K562 (cell line): ENCODE measurements around the gene FUNDC2. TPM values are rescaled to one million over a fixed set of nuclear protein-coding genes. Genes with fewer than 3 reads are reported as not detected.

ENCODE experiments used
- ATAC-seq: fragments of 200-7000 bp; cut with Tn5 transposase; 3 replicates; pipeline ENCODE4 v1.9.1; 2020; ENCODE audit warnings: moderate library complexity
- Bru-seq: library from RNA; stranded (reverse); fragments of 400-500 nt; gene quantifications from one replicate; lab custom pipeline; 2021; lab: Mats Ljungman, UMichigan
- BruChase-seq, 2 experiments: library from RNA; stranded (reverse); fragments of 400-500 nt; gene quantifications; one replicate each; lab custom pipeline; 2021; lab: Mats Ljungman, UMichigan
- BruUV-seq: library from RNA; stranded (reverse); fragments of 400-500 nt; replicated peaks from 2 replicates; lab custom pipeline; 2021; lab: Mats Ljungman, UMichigan
- CTCF ChIA-PET: fragments of 300-600 bp; formaldehyde crosslinking; extraction: SDS; loops from one replicate; lab custom pipeline; 2021; ENCODE audit warnings: low intra/inter-chr PET ratio; lab: Yijun Ruan, JAX
- POLR2A ChIA-PET: fragments of 300-600, 350-650 bp; sonication (Branson Sonifier 250); formaldehyde crosslinking; extraction: SDS; loops from one replicate; lab custom pipeline; 2021; ENCODE audit warnings: antibody characterized with exemption, inconsistent platforms; lab: Yijun Ruan, JAX
- DNase-seq, 4 experiments: peaks; one replicate each; pipeline versions ENCODE4 v3.0.0 to v3.0.0-alpha.2; 2011 to 2018; ENCODE audit warnings: low spot score in 3 of 4, mixed read lengths in 3 of 4; ENCODE audit errors: extremely low read depth in 1 of 4
- FAIRE-seq: peaks from 2 replicates; lab custom pipeline; 2011; peaks lifted over from hg19 to GRCh38; lab: Jason Lieb, UNC
- H2AFZ ChIP-seq: 2 replicates; pipeline ENCODE4 v1.6.0; 2011; ENCODE audit warnings: low read depth, low read length, control low read depth, inconsistent platforms
- H3K27ac ChIP-seq: fragments of 200-600 bp; 3 replicates; pipeline ENCODE4 v1.8.0; 2011; ENCODE audit warnings: low read depth, mild to moderate bottlenecking, control low read depth, inconsistent platforms, low read length, moderate library complexity, mixed read lengths; ENCODE audit errors: extremely low read depth
- H3K27me3 ChIP-seq, 2 experiments: fragments of 300-600 bp in 1 of 2; 2 replicates in 1 of 2; 3 replicates in 1 of 2; pipeline versions ENCODE4 v1.6.0 to v1.8.0; 2011; ENCODE audit warnings: inconsistent platforms in 2 of 2, low read length in 2 of 2, mild to moderate bottlenecking in 1 of 2, mixed read lengths in 1 of 2, moderate library complexity in 1 of 2; ENCODE audit not compliant: control insufficient read depth in 2 of 2, insufficient read depth in 2 of 2
- H3K36me3 ChIP-seq: fragments of 300-600 bp; 3 replicates; pipeline ENCODE4 v1.8.0; 2011; ENCODE audit warnings: mild to moderate bottlenecking, low read length, inconsistent platforms; ENCODE audit not compliant: control insufficient read depth, insufficient read depth
- H3K4me1 ChIP-seq, 2 experiments: fragments of 200-600 bp in 1 of 2; replicated peaks in 1 of 2; 2 replicates in 1 of 2; 3 replicates in 1 of 2; pipeline versions ENCODE4 v1.5.1 to v1.8.0; 2011; ENCODE audit warnings: inconsistent platforms in 2 of 2, low read length in 2 of 2, mild to moderate bottlenecking in 1 of 2, mixed read lengths in 1 of 2, moderate library complexity in 1 of 2; ENCODE audit not compliant: control insufficient read depth in 2 of 2, insufficient read depth in 2 of 2
- H3K4me2 ChIP-seq: 2 replicates; pipeline ENCODE4 v1.6.1; 2011; ENCODE audit warnings: low read length, control low read depth, inconsistent platforms, mixed read lengths; ENCODE audit not compliant: insufficient read depth
- H3K4me3 ChIP-seq: fragments of 200-600 bp; sonication (generic), shearing (Covaris generic); 2 replicates; pipeline ENCODE4 v1.5.1; 2016; ENCODE audit warnings: control low read depth, inconsistent platforms
- H3K79me2 ChIP-seq: fragments of 200-600 bp; 3 replicates; pipeline ENCODE4 v1.8.0; 2011; ENCODE audit warnings: low read length, inconsistent platforms; ENCODE audit not compliant: control insufficient read depth, insufficient read depth
- H3K9ac ChIP-seq, 2 experiments: 2 replicates each; pipeline versions ENCODE4 v1.6.0 to v1.6.1; 2011; ENCODE audit warnings: low read depth in 2 of 2, low read length in 2 of 2, control low read depth in 1 of 2, inconsistent platforms in 1 of 2, mild to moderate bottlenecking in 1 of 2, mixed read lengths in 1 of 2; ENCODE audit not compliant: insufficient read depth in 1 of 2
- H3K9me1 ChIP-seq: one replicate; pipeline ENCODE4 v1.6.0; 2011; ENCODE audit warnings: inconsistent platforms, mild to moderate bottlenecking, low read length, moderate library complexity; ENCODE audit not compliant: control insufficient read depth, insufficient read depth
- H3K9me3 ChIP-seq: replicated peaks from 2 replicates; pipeline ENCODE4 v1.5.1; 2011; ENCODE audit warnings: low read depth, low read length, inconsistent platforms; ENCODE audit not compliant: control insufficient read depth, insufficient read depth
- H4K20me1 ChIP-seq: replicated peaks from 2 replicates; pipeline ENCODE4 v1.6.1; 2011; ENCODE audit warnings: low read length, inconsistent platforms, mixed read lengths; ENCODE audit not compliant: control insufficient read depth, insufficient read depth
- NRF1 ChIP-seq, 2 experiments: fragments of 450-650 bp; IDR thresholded peaks in 1 of 2; conservative IDR thresholded peaks in 1 of 2; 2 replicates each; pipeline ENCODE4 v1.6.1; 2014; ENCODE audit warnings: mild to moderate bottlenecking in 2 of 2
- POLR2A ChIP-seq: fragments of 450-650 bp; conservative IDR thresholded peaks from 2 replicates; pipeline ENCODE4 v1.6.1; 2016
- SRF ChIP-seq, 2 experiments: fragments of 250-450, 450-650 bp in 1 of 2; sonication (Bioruptor Pico) in 1 of 2; sonication (generic) in 1 of 2; formaldehyde crosslinking; IDR thresholded peaks; 2 replicates each; pipeline versions ENCODE4 v1.5.0 to v1.5.1; 2020 to 2022; ENCODE audit warnings: mild to moderate bottlenecking in 1 of 2, missing genetic modification reagents in 1 of 2
- ZFP1 ChIP-seq: fragments of 450-650 bp; formaldehyde crosslinking; IDR thresholded peaks from 2 replicates; pipeline ENCODE4 v1.4.0; 2020; ENCODE audit warnings: mild to moderate bottlenecking, mixed read lengths
- ZNF165 ChIP-seq: fragments of 250-450 bp; sonication (Bioruptor Pico); IDR thresholded peaks from 2 replicates; pipeline ENCODE4 v1.4.0; 2020; ENCODE audit warnings: borderline replicate concordance
- WGBS: fragments of 100-300 bp; shearing (Covaris generic); methylation state at CpG from one replicate; pipeline ENCODE4 v1.1.6; 2016; ENCODE audit warnings: low coverage, mixed read lengths; ENCODE audit not compliant: insufficient coverage; ENCODE audit errors: missing lambda C conversion rate; 5-methylcytosine and 5-hydroxymethylcytosine counted together
- in situ Hi-C: fragments of 300-500 bp; cut with MboI; formaldehyde crosslinking; loops from 4 replicates; pipeline ENCODE4 v1.15.0; 2018; ENCODE audit warnings: inconsistent platforms, mixed read lengths
- intact Hi-C: fragments of 100-400 bp; cut with micrococcal nuclease; formaldehyde crosslinking; loops from 2 replicates; pipeline ENCODE4 v1.14.2; 2022
- long read RNA-seq, 3 experiments: library from polyadenylated mRNA in 2 of 3; library from RNA in 1 of 3; unstranded in 2 of 3; stranded (forward) in 1 of 3; transcript quantifications; one replicate each; pipeline ENCODE4 v2.0.0, GENCODE V29; 2019 to 2022
- polyA minus RNA-seq, 3 experiments: library from RNA; depleted of rRNA, polyadenylated mRNA; stranded (reverse); fragments of >200 nt; gene quantifications; 2 replicates each; pipeline ENCODE4 v1.2.3, GENCODE V29; 2011
- polyA plus RNA-seq, 8 experiments: library from polyadenylated mRNA; depleted of rRNA in 4 of 8; stranded (reverse) in 5 of 8; unstranded in 3 of 8; fragments of >200 nt; fragmentation: Nextera tagmentation in 2 of 8; fragmentation: Illumina TruSeq in 1 of 8; extraction: Ambion mirVana in 2 of 8; extraction: Trizol in 1 of 8; gene quantifications; 2 replicates each; pipeline versions ENCODE4 v1.2.1 to v1.2.3, GENCODE V29; 2011 to 2014; ENCODE audit warnings: inconsistent platforms in 1 of 8, missing spikeins in 1 of 8
- total RNA-seq, 7 experiments: library from RNA; depleted of rRNA in 6 of 7; stranded (reverse); fragments of >200 nt in 6 of 7; fragmentation: Illumina TruSeq in 2 of 7; extraction: Trizol in 2 of 7; gene quantifications; 2 replicates each; pipeline versions ENCODE4 v1.2.1 to v1.2.3, GENCODE V29; 2011 to 2021; ENCODE audit warnings: low replicate concordance in 1 of 7
- TF ChIP-seq, protein P1 (sequence below): sonication (generic); formaldehyde crosslinking; IDR thresholded peaks from 2 replicates; pipeline ENCODE4 v1.8.0; 2022; ENCODE audit warnings: mild to moderate bottlenecking, missing genetic modification reagents
- TF ChIP-seq, protein P2 (sequence below), 2 experiments: fragments of 450-650 bp; conservative IDR thresholded peaks; 2 replicates each; pipeline ENCODE4 v1.6.1; 2017; ENCODE audit warnings: mild to moderate bottlenecking in 2 of 2, moderate library complexity in 2 of 2

Gene FUNDC2, protein sequence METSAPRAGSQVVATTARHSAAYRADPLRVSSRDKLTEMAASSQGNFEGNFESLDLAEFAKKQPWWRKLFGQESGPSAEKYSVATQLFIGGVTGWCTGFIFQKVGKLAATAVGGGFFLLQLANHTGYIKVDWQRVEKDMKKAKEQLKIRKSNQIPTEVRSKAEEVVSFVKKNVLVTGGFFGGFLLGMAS
- 19.4 and 29.9 TPM in 2 replicates for total RNA-seq (2011; cell fraction: chromatin; rRNA removed; ENCODE audit: low replicate concordance)
- 10.5 and 15.9 TPM in 2 replicates for total RNA-seq (2011; cell fraction: nucleolus; rRNA removed)
- 31.0 and 39.1 TPM in 2 replicates for total RNA-seq (2011; cell fraction: nucleoplasm; rRNA removed)
- total RNA-seq (2014; rRNA removed) = 50.3 and 50.6 TPM in 2 replicates
- 123 and 140 TPM in 2 replicates for total RNA-seq (2014; rRNA removed; fragmentation: Illumina TruSeq; extraction: Trizol)
- total RNA-seq (2015; rRNA removed; fragmentation: Illumina TruSeq; extraction: Trizol) = 90.4 and 98.8 TPM in 2 replicates
- 90.2 and 91.2 TPM in 2 replicates for total RNA-seq (2021)
- 235 and 257 TPM in 2 replicates for polyA plus RNA-seq (2011; rRNA removed)
- 140 and 220 TPM in 2 replicates for polyA plus RNA-seq (2011; cell fraction: cytosol; rRNA removed)
- polyA plus RNA-seq (2011; cell fraction: nucleus; rRNA removed) = 60.3 and 105 TPM in 2 replicates
- 96.4 and 113 TPM in 2 replicates for polyA plus RNA-seq (2012)
- polyA plus RNA-seq (2014; fragmentation: Illumina TruSeq; extraction: Trizol) = 143 and 170 TPM in 2 replicates
- 100 to 1,000 TPM; 146 to 185 TPM for polyA plus RNA-seq (2014; fragmentation: Nextera tagmentation; extraction: Ambion mirVana)
- polyA plus RNA-seq (2014; rRNA removed) = 99.2 and 105 TPM in 2 replicates
- 76.3 and 89.3 TPM in 2 replicates for polyA minus RNA-seq (2011; rRNA and poly(A)+ RNA removed)
- 22.1 and 31.3 TPM in 2 replicates for polyA minus RNA-seq (2011; cell fraction: cytosol; rRNA and poly(A)+ RNA removed)
- 14.8 and 25.5 TPM in 2 replicates for polyA minus RNA-seq (2011; cell fraction: nucleus; rRNA and poly(A)+ RNA removed)
- percentile 72 among the genes with signal in this experiment for Bru-seq, nascent RNA
- percentile 73 among the genes with signal in this experiment for BruChase-seq, experiment 1, labeled RNA remaining after a 2-hour chase
- percentile 74 among the genes with signal in this experiment for BruChase-seq, experiment 2, labeled RNA remaining after a 6-hour chase
- long read RNA-seq, experiment 1, full-length matches to known transcripts = 110 of 118 reads
- long read RNA-seq, experiment 1, partial matches to known transcripts = 2 of 118 reads
- long read RNA-seq, experiment 1, other reads (novel, unspliced or antisense) = 6 of 118 reads
- long read RNA-seq, experiment 2, full-length matches to known transcripts = 82 of 131 reads
- long read RNA-seq, experiment 2, partial matches to known transcripts = 27 of 131 reads
- long read RNA-seq, experiment 2, other reads (novel, unspliced or antisense) = 22 of 131 reads
- long read RNA-seq, experiment 3, full-length matches to known transcripts = 137 of 145 reads
- long read RNA-seq, experiment 3, partial matches to known transcripts = 3 of 145 reads
- long read RNA-seq, experiment 3, other reads (novel, unspliced or antisense) = 5 of 145 reads

DNA sequence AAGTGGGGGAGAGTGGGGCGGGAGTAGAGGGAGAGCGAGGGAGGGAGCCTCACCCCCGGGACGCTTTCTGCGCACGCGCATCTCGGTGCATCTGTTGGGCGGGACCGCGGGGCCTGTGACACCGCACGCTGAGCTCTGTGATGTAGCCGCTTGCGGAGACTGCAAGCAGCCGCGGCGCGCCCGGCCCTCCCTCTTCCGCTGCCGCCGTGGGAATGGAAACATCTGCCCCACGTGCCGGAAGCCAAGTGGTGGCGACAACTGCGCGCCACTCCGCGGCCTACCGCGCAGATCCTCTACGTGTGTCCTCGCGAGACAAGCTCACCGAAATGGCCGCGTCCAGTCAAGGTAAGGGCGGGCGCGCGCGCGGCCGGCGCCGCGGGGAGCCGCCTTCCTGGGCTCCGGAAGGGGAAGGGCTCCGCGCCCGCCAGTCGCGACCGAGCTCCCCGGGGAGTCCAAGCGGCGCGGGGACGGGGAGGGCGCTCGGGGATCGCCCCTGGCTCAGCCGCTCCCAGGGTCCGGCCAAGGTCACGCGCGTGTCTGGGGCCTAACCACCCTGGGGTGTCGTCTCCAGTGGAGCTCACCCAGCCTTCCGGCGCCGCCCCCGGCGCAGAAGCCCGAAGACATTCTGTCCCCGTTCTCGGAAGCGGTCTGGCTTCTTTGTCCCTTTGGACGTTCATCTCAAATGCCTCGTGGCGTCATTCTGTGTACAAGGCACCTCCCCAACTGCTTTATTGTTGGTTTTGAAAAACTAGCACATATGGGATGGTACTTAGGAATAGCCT, at the start of gene FUNDC2:
Gene FUNDC2, plus strand, starts transcription at position 118 of the 782 bp plus-strand sequence. Its CDS starts 95 bp downstream, at position 213.
- peak within 1 kb of the TSS; percentile 84 for H2AFZ ChIP-seq
- FAIRE-seq (peak; percentile 85), DNase-seq (peak; percentile 91 to 97 (median 94)), ATAC-seq (peak; percentile 87)
- H3K4me3 ChIP-seq = peak within 1 kb of the TSS; percentile 51
- BruUV-seq = no TSS peak
- H3K9me1 ChIP-seq = no peaks in the 10 kb centered on the region
- no peaks in the 10 kb centered on the region for H4K20me1 ChIP-seq
- H3K79me2 ChIP-seq = peaks cover 49% of the 10 kb centered on the region
- WGBS = 3% methylated on average over 36 of the region's 82 CpGs
- in situ Hi-C loops = no loop called here
- POLR2A ChIA-PET = interaction anchor here (0.5 to 1.4 kb wide), 10 partner anchors 9 to 678 kb away, joined by 3 to 6 read pairs (median 3); no protein-coding TSS in a partner anchor
- H3K4me2 ChIP-seq = peak within 1 kb of the TSS; percentile 82
- no peaks in the 10 kb centered on the region for H3K9me3 ChIP-seq
- CTCF ChIA-PET = interaction anchor here (0.6 kb wide), 1 partner anchor 43 kb away, joined by 3 read pairs; no protein-coding TSS in a partner anchor
- intact Hi-C loops = loop anchor here (2.0 kb wide), 1 partner anchor 40 kb away; no protein-coding TSS in a partner anchor
- H3K9ac ChIP-seq = peak within 1 kb of the TSS; percentile 93 to 97
- H3K27me3 ChIP-seq = no peaks in the 10 kb centered on the region
- H3K27ac ChIP-seq = peak within 1 kb of the TSS; percentile 95
- H3K36me3 ChIP-seq = no peaks in the 10 kb centered on the region
- H3K4me1 ChIP-seq = peaks cover 14 to 29% of the 10 kb centered on the region in 2 experiments
- TF ChIP-seq NRF1 (conservative IDR thresholded peaks at IDR 0.05 in 1 of 2, IDR thresholded peaks at IDR 0.05 in 1 of 2) = peak; percentile 92 to 94
- no peak for TF ChIP-seq ZNF165 (CRISPR knock-in tag)
- TF ChIP-seq, protein P1, sequence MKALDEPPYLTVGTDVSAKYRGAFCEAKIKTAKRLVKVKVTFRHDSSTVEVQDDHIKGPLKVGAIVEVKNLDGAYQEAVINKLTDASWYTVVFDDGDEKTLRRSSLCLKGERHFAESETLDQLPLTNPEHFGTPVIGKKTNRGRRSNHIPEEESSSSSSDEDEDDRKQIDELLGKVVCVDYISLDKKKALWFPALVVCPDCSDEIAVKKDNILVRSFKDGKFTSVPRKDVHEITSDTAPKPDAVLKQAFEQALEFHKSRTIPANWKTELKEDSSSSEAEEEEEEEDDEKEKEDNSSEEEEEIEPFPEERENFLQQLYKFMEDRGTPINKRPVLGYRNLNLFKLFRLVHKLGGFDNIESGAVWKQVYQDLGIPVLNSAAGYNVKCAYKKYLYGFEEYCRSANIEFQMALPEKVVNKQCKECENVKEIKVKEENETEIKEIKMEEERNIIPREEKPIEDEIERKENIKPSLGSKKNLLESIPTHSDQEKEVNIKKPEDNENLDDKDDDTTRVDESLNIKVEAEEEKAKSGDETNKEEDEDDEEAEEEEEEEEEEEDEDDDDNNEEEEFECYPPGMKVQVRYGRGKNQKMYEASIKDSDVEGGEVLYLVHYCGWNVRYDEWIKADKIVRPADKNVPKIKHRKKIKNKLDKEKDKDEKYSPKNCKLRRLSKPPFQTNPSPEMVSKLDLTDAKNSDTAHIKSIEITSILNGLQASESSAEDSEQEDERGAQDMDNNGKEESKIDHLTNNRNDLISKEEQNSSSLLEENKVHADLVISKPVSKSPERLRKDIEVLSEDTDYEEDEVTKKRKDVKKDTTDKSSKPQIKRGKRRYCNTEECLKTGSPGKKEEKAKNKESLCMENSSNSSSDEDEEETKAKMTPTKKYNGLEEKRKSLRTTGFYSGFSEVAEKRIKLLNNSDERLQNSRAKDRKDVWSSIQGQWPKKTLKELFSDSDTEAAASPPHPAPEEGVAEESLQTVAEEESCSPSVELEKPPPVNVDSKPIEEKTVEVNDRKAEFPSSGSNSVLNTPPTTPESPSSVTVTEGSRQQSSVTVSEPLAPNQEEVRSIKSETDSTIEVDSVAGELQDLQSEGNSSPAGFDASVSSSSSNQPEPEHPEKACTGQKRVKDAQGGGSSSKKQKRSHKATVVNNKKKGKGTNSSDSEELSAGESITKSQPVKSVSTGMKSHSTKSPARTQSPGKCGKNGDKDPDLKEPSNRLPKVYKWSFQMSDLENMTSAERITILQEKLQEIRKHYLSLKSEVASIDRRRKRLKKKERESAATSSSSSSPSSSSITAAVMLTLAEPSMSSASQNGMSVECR (CRISPR knock-in tag) = peak; percentile 42; the same call in 1 of the 2 replicates
- TF ChIP-seq, protein P2, sequence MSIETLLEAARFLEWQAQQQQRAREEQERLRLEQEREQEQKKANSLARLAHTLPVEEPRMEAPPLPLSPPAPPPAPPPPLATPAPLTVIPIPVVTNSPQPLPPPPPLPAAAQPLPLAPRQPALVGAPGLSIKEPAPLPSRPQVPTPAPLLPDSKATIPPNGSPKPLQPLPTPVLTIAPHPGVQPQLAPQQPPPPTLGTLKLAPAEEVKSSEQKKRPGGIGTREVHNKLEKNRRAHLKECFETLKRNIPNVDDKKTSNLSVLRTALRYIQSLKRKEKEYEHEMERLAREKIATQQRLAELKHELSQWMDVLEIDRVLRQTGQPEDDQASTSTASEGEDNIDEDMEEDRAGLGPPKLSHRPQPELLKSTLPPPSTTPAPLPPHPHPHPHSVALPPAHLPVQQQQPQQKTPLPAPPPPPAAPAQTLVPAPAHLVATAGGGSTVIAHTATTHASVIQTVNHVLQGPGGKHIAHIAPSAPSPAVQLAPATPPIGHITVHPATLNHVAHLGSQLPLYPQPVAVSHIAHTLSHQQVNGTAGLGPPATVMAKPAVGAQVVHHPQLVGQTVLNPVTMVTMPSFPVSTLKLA (conservative IDR thresholded peaks at IDR 0.05) = peak; percentile 97 to 99
- no peak for TF ChIP-seq ZFP1
- peak; percentile 83 for TF ChIP-seq POLR2A
- no peak; a peak in 1 of 4 replicates for TF ChIP-seq SRF (CRISPR knock-in tag; IDR thresholded peaks at IDR 0.05)
